ENCODE measurements around the gene FOXJ3.

Gene FOXJ3

GRCh38 chr1:42195841-42196240, 139.2 kb downstream of the FOXJ3 start:
- no peaks in the 10 kb centered on the region for H3K9me2 ChIP-seq (replicated peaks; ENCODE audit: control insufficient read depth, low read length)
- no peak for TF ChIP-seq EZH2phosphoT487 (IDR thresholded peaks at IDR 0.05; ENCODE audit: borderline replicate concordance, low read length)
- TF ChIP-seq CTCF (IDR thresholded peaks at IDR 0.05; ENCODE audit: low read depth, low read length, poor library complexity, severe bottlenecking) = no peak

GRCh38 chr1:42192106-42192505, 142.9 kb downstream of the FOXJ3 start:
- Histone ChIP-seq H3K9me2 (replicated peaks; ENCODE audit: control insufficient read depth, low read length) (no peaks in the 10 kb centered on the region), H3K27me3 (ENCODE audit: control insufficient read depth, low read length) (no peaks in the 10 kb centered on the region), H3K9me3 (ENCODE audit: control insufficient read depth, insufficient read depth, low read length) (no peaks in the 10 kb centered on the region), H3K4me1 (ENCODE audit: control insufficient read depth, low read length) (no peaks in the 10 kb centered on the region), H3K79me2 (ENCODE audit: control insufficient read depth, low read length) (no peaks in the 10 kb centered on the region), H4K20me1 (ENCODE audit: control insufficient read depth, insufficient read depth, low read depth, low read length) (no peaks in the 10 kb centered on the region), H3K36me3 (ENCODE audit: control insufficient read depth, low read length) (peaks cover 64% of the 10 kb centered on the region), H3K4me2 (ENCODE audit: low read length) (no peak overlapping the region), H3K27ac (ENCODE audit: low read depth, low read length) (no peak overlapping the region), H3K4me3 (ENCODE audit: low read length) (no peak overlapping the region), H3F3A (ENCODE audit: control insufficient read depth, insufficient read depth) (no peaks in the 10 kb centered on the region)
- TF ChIP-seq CTCF (IDR thresholded peaks at IDR 0.05; ENCODE audit: low read depth, low read length, poor library complexity, severe bottlenecking) = no peak
- TF ChIP-seq EZH2phosphoT487 (IDR thresholded peaks at IDR 0.05; ENCODE audit: borderline replicate concordance, low read length) = no peak

More at GRCh38 chr1:42195841-42196240, 139.2 kb downstream of the FOXJ3 start:
- no peaks in the 10 kb centered on the region for H4K20me1 ChIP-seq (ENCODE audit: control insufficient read depth, insufficient read depth, low read depth, low read length)
- H3K27me3 ChIP-seq (ENCODE audit: control insufficient read depth, low read length) = no peaks in the 10 kb centered on the region
- H3K27ac ChIP-seq (ENCODE audit: low read depth, low read length) = no peak overlapping the region
- H3F3A ChIP-seq (ENCODE audit: control insufficient read depth, insufficient read depth) = no peaks in the 10 kb centered on the region
- H3K4me1 ChIP-seq (ENCODE audit: control insufficient read depth, low read length) = no peaks in the 10 kb centered on the region
- no peaks in the 10 kb centered on the region for H3K9me3 ChIP-seq (ENCODE audit: control insufficient read depth, insufficient read depth, low read length)
- no peaks in the 10 kb centered on the region for H3K79me2 ChIP-seq (ENCODE audit: control insufficient read depth, low read length)
- no peak overlapping the region for H3K4me2 ChIP-seq (ENCODE audit: low read length)
- no peak overlapping the region for H3K4me3 ChIP-seq (ENCODE audit: low read length)
- peaks cover 55% of the 10 kb centered on the region for H3K36me3 ChIP-seq (ENCODE audit: control insufficient read depth, low read length)

GRCh38 chr1:42191319-42191718, 143.7 kb downstream of the FOXJ3 start:
- no peak overlapping the region for H3K4me3 ChIP-seq (ENCODE audit: low read length)
- TF ChIP-seq CTCF (IDR thresholded peaks at IDR 0.05; ENCODE audit: low read depth, low read length, poor library complexity, severe bottlenecking) = no peak
- no peak for TF ChIP-seq EZH2phosphoT487 (IDR thresholded peaks at IDR 0.05; ENCODE audit: borderline replicate concordance, low read length)
- no peaks in the 10 kb centered on the region for H3K9me3 ChIP-seq (ENCODE audit: control insufficient read depth, insufficient read depth, low read length)
- no peak overlapping the region for H3K27ac ChIP-seq (ENCODE audit: low read depth, low read length)
- H3K4me2 ChIP-seq (ENCODE audit: low read length) = no peak overlapping the region
- no peaks in the 10 kb centered on the region for H4K20me1 ChIP-seq (ENCODE audit: control insufficient read depth, insufficient read depth, low read depth, low read length)
- peaks cover 64% of the 10 kb centered on the region for H3K36me3 ChIP-seq (ENCODE audit: control insufficient read depth, low read length)
- H3K9me2 ChIP-seq (replicated peaks; ENCODE audit: control insufficient read depth, low read length) = no peaks in the 10 kb centered on the region
- H3K27me3 ChIP-seq (ENCODE audit: control insufficient read depth, low read length) = no peaks in the 10 kb centered on the region
- H3K79me2 ChIP-seq (ENCODE audit: control insufficient read depth, low read length) = no peaks in the 10 kb centered on the region
- no peaks in the 10 kb centered on the region for H3F3A ChIP-seq (ENCODE audit: control insufficient read depth, insufficient read depth)
- H3K4me1 ChIP-seq (ENCODE audit: control insufficient read depth, low read length) = no peaks in the 10 kb centered on the region

Data from DOHH2 (cell line).